Measurements from ENCODE around the gene ZFYVE19. TPM values are rescaled to one million over a fixed set of nuclear protein-coding genes. Genes with fewer than 3 reads are reported as not detected.

Gene ZFYVE19
- total and polyA plus RNA-seq, 2 donors from 2014 or later: 18.7 to 37.5 TPM

GRCh38 chr15:40825661-40826422 is 19.0 kb downstream of the ZFYVE19 start:
- Histone ChIP-seq H3K36me3 (ENCODE audit: control insufficient read depth in 2 of 3, insufficient read depth in 3 of 3, low read length in 3 of 3) (no peaks in the 10 kb centered on the region), H3K4me1 (ENCODE audit: control insufficient read depth in 2 of 3, insufficient read depth in 2 of 3, low read depth in 1 of 3, low read length in 3 of 3) (peaks cover 0 to 4% (median 0%) of the 10 kb centered on the region in 3 donors), H3K9me3 (ENCODE audit: control insufficient read depth in 2 of 3, insufficient read depth in 1 of 3, low read length in 3 of 3) (no peaks in the 10 kb centered on the region), H3K9ac (ENCODE audit: low read length in 3 of 3) (no peak overlapping the region), H3K4me3 (ENCODE audit: low read length in 3 of 3) (no peak overlapping the region), H3K27ac (ENCODE audit: low read depth in 2 of 2, low read length in 2 of 2) (no peak overlapping the region), H3K27me3 (ENCODE audit: control insufficient read depth, insufficient read depth, low read length) (no peaks in the 10 kb centered on the region)
- FAIRE-seq: no peak
- peak in 2 of 5 donors; percentile 41 to 42 for DNase-seq
- no peak for TF ChIP-seq CTCF (IDR thresholded peaks at IDR 0.05; ENCODE audit: borderline replicate concordance, extremely low read depth, insufficient read depth)
- intact Hi-C loops (cut with DNase I): no loop called here

GRCh38 chr15:40826423-40827075 is 19.7 kb downstream of the ZFYVE19 start:
- Histone ChIP-seq H3K4me1 (ENCODE audit: control insufficient read depth in 2 of 3, insufficient read depth in 2 of 3, low read depth in 1 of 3, low read length in 3 of 3) (peaks cover 0 to 4% (median 0%) of the 10 kb centered on the region in 3 donors), H3K9ac (ENCODE audit: low read length in 3 of 3) (no peak overlapping the region), H3K9me3 (ENCODE audit: control insufficient read depth in 2 of 3, insufficient read depth in 1 of 3, low read length in 3 of 3) (no peaks in the 10 kb centered on the region), H3K36me3 (ENCODE audit: control insufficient read depth in 2 of 3, insufficient read depth in 3 of 3, low read length in 3 of 3) (no peaks in the 10 kb centered on the region), H3K27me3 (ENCODE audit: control insufficient read depth, insufficient read depth, low read length) (no peaks in the 10 kb centered on the region), H3K4me3 (ENCODE audit: low read length in 3 of 3) (no peak overlapping the region), H3K27ac (ENCODE audit: low read depth in 2 of 2, low read length in 2 of 2) (no peak overlapping the region)
- FAIRE-seq (no peak), DNase-seq (no peak)
- intact Hi-C loops (cut with DNase I): no loop called here
- no peak for TF ChIP-seq CTCF (IDR thresholded peaks at IDR 0.05; ENCODE audit: borderline replicate concordance, extremely low read depth, insufficient read depth)

- no peak within 1 kb of the TSS for H3K9ac ChIP-seq (ENCODE audit: low read length in 3 of 3)
- FAIRE-seq (no peak), DNase-seq (peak in 1 of 5 donors; percentile 32)
- H3K9me3 ChIP-seq (ENCODE audit: control insufficient read depth in 2 of 3, insufficient read depth in 1 of 3, low read length in 3 of 3): no peaks in the 10 kb centered on the region
- H3K4me1 ChIP-seq (ENCODE audit: control insufficient read depth in 2 of 3, insufficient read depth in 2 of 3, low read depth in 1 of 3, low read length in 3 of 3): peaks cover 0 to 4% (median 0%) of the 10 kb centered on the region in 3 donors
- no peaks in the 10 kb centered on the region for H3K36me3 ChIP-seq (ENCODE audit: control insufficient read depth in 2 of 3, insufficient read depth in 3 of 3, low read length in 3 of 3)
- TF ChIP-seq CTCF (IDR thresholded peaks at IDR 0.05; ENCODE audit: borderline replicate concordance, extremely low read depth, insufficient read depth): no peak
- no peak within 1 kb of the TSS for H3K4me3 ChIP-seq (ENCODE audit: low read length in 3 of 3)
- no peaks in the 10 kb centered on the region for H3K27me3 ChIP-seq (ENCODE audit: control insufficient read depth, insufficient read depth, low read length)
- H3K27ac ChIP-seq (ENCODE audit: low read depth in 2 of 2, low read length in 2 of 2): no peak within 1 kb of the TSS
- intact Hi-C loops (cut with DNase I): no loop called here
Measured at GRCh38 chr15:40828447-40829036, 21.7 kb downstream of the ZFYVE19 start, which contains the start of gene PPP1R14D. Gene PPP1R14D (minus strand): TSS chr15:40828708. CDS start chr15:40828641, 67 bp downstream.

All from kidney (tissue), 14 donors.